Thoracic aorta (tissue), 2 donors: ENCODE results near the gene STAP2. TPM values are rescaled to one million over a fixed set of nuclear protein-coding genes. Genes with fewer than 3 reads are reported as not detected.
"Not testable (repeated sequence)": the region's sequence is repeated elsewhere in the genome, so short reads cannot be mapped to it uniquely, and the experiment has no call there.

ENCODE experiments used
- ATAC-seq: fragments of 150-250 bp; one replicate; pipeline ENCODE4 v1.8.0; 2017; ENCODE audit warnings: low read depth; ENCODE audit not compliant: insufficient number of reproducible peaks, low FRiP score
- DNase-seq: peaks from one replicate; pipeline ENCODE4 v3.0.0-alpha.2; 2020; ENCODE audit warnings: low spot score
- H3K27ac ChIP-seq, 2 donors: fragments of 200-600 bp; sonication (generic); 1 replicate in 1 of 2; 2 replicates in 1 of 2; pipeline ENCODE4 v1.5.1; 2016; ENCODE audit warnings: mild to moderate bottlenecking in 2 of 2, moderate library complexity in 2 of 2
- H3K27me3 ChIP-seq: fragments of 200-600 bp; sonication (generic); replicated peaks from 2 replicates; pipeline ENCODE4 v1.6.0; 2016; ENCODE audit warnings: mild to moderate bottlenecking; ENCODE audit not compliant: insufficient read depth
- H3K36me3 ChIP-seq: fragments of 200-600 bp; sonication (generic); one replicate; pipeline ENCODE4 v1.5.1; 2016
- H3K4me1 ChIP-seq, 2 donors: fragments of 200-600 bp; sonication (generic); 1 replicate in 1 of 2; 2 replicates in 1 of 2; pipeline versions ENCODE4 v1.5.1 to v1.6.0; 2016; ENCODE audit warnings: low read depth in 2 of 2, mild to moderate bottlenecking in 1 of 2; ENCODE audit not compliant: control insufficient read depth in 1 of 2
- H3K4me3 ChIP-seq: fragments of 200-600 bp; sonication (generic); 2 replicates; pipeline ENCODE4 v1.5.1; 2016; ENCODE audit warnings: mild to moderate bottlenecking
- H3K9me3 ChIP-seq: fragments of 200-600 bp; sonication (generic); 2 replicates; pipeline ENCODE4 v1.5.1; 2016
- total RNA-seq, 2 donors: library from RNA; depleted of rRNA; stranded (reverse); fragments of >200 nt; gene quantifications; one replicate each; pipeline versions ENCODE4 v1.1.0 to v1.2.3, GENCODE V29; 2016
- TF ChIP-seq, protein P1 (sequence below): fragments of 200-600 bp; sonication (generic); IDR thresholded peaks from one replicate; pipeline ENCODE4 v1.5.1; 2019; ENCODE audit warnings: antibody characterized with exemption

STAP2 gene
- total RNA-seq, 2 donors from 2014 or later: not detected

DNA sequence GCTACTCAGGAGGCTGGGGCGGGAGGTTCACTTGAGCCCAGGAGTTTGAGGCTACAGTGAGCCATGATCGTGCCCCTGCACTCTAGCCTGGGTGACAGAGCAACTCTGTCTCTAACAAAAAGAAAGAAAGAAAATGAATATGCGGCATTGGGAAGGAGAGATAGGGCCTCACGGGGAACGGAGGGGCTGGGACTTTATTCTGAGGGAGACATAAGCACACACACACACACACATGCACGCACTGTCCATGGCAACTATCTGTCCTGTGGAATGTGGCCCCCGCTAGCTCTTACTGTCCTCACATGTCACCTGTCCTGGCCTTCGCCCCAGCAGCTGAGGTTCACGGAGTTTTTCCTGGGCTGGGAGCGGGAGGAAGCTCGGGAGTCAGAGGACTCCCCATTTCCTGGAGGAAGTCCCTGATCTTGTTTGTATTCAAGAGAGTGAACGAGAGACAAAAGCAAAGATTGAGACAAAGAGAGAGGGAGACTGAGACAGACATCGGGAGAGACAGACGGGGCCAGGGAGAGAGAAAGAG is 654 bp downstream of the STAP2 start:
- ATAC-seq: no peak
- Histone ChIP-seq H3K4me1 (peaks cover 0 to 3% of the 10 kb centered on the region in 2 donors), H3K4me3 (peak overlapping the region; percentile 62), H3K27ac (no peak overlapping the region), H3K9me3 (no peaks in the 10 kb centered on the region), H3K27me3 (no peaks in the 10 kb centered on the region), H3K36me3 (no peaks in the 10 kb centered on the region)
- TF ChIP-seq, protein P1, sequence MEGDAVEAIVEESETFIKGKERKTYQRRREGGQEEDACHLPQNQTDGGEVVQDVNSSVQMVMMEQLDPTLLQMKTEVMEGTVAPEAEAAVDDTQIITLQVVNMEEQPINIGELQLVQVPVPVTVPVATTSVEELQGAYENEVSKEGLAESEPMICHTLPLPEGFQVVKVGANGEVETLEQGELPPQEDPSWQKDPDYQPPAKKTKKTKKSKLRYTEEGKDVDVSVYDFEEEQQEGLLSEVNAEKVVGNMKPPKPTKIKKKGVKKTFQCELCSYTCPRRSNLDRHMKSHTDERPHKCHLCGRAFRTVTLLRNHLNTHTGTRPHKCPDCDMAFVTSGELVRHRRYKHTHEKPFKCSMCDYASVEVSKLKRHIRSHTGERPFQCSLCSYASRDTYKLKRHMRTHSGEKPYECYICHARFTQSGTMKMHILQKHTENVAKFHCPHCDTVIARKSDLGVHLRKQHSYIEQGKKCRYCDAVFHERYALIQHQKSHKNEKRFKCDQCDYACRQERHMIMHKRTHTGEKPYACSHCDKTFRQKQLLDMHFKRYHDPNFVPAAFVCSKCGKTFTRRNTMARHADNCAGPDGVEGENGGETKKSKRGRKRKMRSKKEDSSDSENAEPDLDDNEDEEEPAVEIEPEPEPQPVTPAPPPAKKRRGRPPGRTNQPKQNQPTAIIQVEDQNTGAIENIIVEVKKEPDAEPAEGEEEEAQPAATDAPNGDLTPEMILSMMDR: no peak
- DNase-seq: no peak

DNA sequence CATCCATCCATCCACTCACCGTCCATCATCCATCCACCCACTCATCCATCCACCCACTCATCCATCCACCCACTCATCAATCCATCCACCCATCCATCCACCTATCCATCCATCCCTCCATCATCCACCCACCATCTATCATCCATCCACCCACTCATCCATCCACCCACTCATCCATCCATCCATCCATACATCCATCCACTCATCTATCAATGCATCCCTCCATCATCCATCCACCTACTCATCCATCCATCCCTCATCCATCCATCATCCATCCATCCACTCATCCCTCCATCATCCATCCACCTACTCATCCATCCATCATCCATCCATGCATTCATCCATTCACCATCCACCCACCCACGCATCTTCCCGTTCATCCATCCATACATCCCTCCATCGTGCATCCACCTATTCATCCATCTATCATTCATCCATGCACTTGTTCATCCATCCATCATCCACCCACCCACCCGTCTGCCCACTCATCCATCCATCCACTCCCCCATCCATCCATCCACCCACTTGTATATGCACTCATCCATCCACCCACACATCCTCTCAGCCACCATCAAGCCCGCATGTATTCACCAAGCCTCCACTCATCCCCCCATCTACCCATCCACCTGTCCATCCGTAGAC is 3.6 kb downstream of the STAP2 start:
- Histone ChIP-seq H3K4me1 (no peaks in the 10 kb centered on the region), H3K4me3 (no peak overlapping the region), H3K9me3 (no peaks in the 10 kb centered on the region), H3K36me3 (no peaks in the 10 kb centered on the region), H3K27ac (no peak overlapping the region), H3K27me3 (no peaks in the 10 kb centered on the region)
- ATAC-seq: no peak
- no peak for DNase-seq
- TF ChIP-seq, protein P1: no peak

DNA sequence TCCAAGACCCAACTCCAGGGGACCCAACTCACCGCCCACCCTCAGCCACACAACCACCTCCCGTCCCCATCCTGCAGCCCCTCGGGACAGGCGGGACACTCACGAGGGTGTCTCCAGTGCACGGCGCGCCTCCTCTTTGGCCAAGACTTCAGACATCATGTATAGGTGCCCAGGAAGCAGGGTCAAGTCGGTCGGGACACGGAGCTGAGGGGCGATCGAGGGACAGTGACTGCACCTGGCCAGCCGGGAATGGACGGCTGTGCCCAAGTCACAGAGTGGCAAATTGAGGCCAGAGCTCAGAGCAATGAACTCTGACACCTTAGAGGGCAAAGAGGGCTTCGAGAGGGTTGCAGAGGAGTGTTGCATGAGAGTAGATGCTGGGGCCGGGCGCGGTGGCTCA is 8.8 kb downstream of the STAP2 start:
- Histone ChIP-seq H3K4me1 (peaks cover 10 to 18% of the 10 kb centered on the region in 2 donors), H3K9me3 (no peaks in the 10 kb centered on the region), H3K27ac (no peak overlapping the region), H3K27me3 (no peaks in the 10 kb centered on the region), H3K4me3 (no peak overlapping the region), H3K36me3 (no peaks in the 10 kb centered on the region)
- no peak for ATAC-seq
- no peak for DNase-seq
- TF ChIP-seq, protein P1: no peak

DNA sequence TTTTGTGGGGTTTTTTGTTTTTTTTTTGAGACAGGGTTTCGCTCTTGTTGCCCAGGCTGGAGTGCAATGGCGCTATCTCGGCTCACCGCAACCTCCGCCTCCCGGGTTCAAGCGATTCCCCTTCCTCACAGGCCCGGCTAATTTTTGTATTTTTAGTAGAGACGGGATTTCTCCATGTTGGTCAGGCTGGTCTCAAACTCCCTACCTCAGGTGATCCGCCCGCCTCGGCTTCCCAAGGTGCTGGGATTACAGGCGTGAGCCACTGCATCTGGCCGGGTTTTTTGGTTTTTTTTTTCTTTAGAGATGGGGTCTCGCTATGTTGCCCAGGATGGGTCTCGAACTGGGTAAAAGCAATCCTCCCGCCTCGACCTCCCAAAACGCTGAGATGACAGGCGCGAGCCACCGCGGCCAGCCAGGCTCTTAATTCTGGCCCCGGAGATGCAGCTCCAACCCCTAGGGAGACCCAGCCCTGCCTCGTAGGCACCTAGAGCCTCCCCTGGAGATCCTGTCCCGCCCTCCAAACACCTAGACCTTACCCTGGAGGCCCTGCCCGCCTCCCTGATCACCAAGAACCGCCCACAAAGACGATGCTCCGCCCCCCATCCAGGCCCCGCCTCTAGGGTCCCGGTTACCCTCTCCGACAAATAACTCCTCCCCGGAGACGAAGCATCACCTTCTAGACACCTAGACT is 9.5 kb downstream of the STAP2 start:
- H3K9me3 ChIP-seq, H3K36me3 ChIP-seq, H3K27ac ChIP-seq, H3K27me3 ChIP-seq, ATAC-seq, DNase-seq: not testable (repeated sequence)
- H3K4me1 ChIP-seq: peaks cover 10 to 18% of the 10 kb centered on the region in 2 donors
- peak overlapping the region; percentile 66 for H3K4me3 ChIP-seq

DNA sequence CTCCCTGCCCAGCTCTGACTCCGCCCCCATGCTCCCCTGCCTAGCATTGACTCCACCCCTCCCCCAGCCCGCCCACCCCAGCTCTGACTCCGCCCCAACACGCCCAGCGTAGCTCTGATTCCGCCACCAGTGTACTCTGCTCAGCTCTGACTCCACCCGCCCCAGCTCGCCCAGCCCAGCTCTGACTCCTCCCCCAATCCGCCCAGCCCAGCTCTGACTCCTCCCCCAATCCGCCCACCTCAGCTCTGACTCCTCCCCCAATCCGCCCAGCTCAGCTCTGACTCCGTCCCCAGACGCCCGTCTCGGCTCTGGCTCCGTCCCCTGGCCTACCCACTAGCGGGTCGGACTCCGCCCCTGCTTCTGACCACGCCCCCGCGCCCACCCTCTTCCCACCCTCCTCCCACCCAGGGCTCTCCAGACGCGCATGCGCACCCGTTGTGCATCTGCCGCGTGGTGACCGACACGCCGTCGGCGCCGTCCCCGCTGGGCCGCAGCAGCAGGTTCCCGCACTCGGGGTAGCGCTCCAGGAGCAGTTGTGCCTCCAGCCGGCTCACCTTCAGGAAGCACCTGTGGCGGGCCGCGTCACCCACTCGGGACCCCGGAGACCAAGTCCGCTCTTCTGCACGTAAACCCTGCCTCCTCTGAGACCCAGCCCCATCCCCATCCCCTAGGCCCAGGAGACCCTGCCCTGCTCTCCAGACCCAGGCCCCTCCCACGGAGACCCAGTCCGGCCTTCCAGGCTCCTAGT is 10.2 kb downstream of the STAP2 start:
- Histone ChIP-seq H3K9me3 (no peaks in the 10 kb centered on the region), H3K4me3 (peak overlapping the region; percentile 75), H3K27ac (no peak overlapping the region), H3K27me3 (no peaks in the 10 kb centered on the region), H3K4me1 (peaks cover 10 to 18% of the 10 kb centered on the region in 2 donors), H3K36me3 (no peaks in the 10 kb centered on the region)
- TF ChIP-seq, protein P1: no peak
- DNase-seq: no peak
- ATAC-seq: peak; percentile 63
